Activated CD8-positive, alpha-beta memory T cell treated with anti-CD3 and anti-CD28 coated beads, Interleukin-2, amount 50 U/mL, for 1 hour (primary cell): ENCODE data around the gene PRADC1.
A peak's percentile ranks its signal among the peaks of the same experiment; 100 is the strongest.
"Not testable (repeated sequence)": the region's sequence is repeated elsewhere in the genome, so short reads cannot be mapped to it uniquely, and the experiment has no call there.

Experiments
- DNase-seq: peaks from one replicate; pipeline ENCODE4 v3.0.0-alpha.2; 2020; ENCODE audit errors: extremely low read depth

Gene PRADC1

DNA sequence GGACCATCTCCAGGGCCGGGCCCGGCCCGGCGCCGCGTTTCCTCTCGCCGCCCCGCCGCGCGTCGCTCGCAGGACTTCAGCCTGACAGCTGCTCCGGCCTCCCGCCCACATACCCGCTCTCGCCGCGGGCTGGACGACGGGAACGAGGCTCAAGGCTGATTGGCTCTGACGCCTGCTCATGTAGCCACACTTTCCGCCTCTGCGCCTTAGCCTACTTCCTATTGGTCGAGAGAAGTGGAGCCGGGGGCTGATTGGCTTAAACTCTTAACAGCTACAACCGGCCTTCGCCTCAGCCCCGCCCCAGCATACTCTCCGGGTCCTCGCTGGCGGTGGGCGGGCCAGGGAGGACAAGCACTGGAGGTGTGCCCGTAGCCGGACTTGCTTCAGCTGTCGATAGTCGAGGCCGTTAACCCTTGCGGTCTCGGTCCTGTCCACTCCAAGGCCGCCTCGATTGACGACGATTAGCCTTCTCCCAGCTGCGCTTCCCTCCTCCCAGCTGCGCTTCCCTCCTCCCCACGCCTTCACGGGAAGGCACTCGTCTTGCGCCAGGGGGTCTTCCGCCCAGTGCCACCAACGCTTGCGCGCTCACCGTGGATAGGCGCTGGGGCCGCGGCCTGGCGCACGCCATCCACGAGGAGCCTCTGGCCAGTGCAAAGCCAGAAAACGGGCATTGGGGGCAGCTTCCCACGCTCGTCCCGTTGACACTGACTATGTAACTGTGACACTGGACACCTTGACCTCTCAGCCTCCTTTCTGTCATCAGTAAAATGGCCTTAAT, at the start of gene PRADC1:
Gene PRADC1 (minus strand): TSS at position 86 of the 778 bp plus-strand sequence. CDS start 79 bp downstream, at position 7.
- peak; percentile 92 for DNase-seq

GRCh38 chr2:73281244-73281643, 48.2 kb upstream of the PRADC1 start:
- no peak for DNase-seq

- no peak for DNase-seq
Measured at GRCh38 chr2:73279852-73280251, 46.8 kb upstream of the PRADC1 start.

- no peak for DNase-seq
Measured at GRCh38 chr2:73272270-73272669, 39.2 kb upstream of the PRADC1 start.

DNA sequence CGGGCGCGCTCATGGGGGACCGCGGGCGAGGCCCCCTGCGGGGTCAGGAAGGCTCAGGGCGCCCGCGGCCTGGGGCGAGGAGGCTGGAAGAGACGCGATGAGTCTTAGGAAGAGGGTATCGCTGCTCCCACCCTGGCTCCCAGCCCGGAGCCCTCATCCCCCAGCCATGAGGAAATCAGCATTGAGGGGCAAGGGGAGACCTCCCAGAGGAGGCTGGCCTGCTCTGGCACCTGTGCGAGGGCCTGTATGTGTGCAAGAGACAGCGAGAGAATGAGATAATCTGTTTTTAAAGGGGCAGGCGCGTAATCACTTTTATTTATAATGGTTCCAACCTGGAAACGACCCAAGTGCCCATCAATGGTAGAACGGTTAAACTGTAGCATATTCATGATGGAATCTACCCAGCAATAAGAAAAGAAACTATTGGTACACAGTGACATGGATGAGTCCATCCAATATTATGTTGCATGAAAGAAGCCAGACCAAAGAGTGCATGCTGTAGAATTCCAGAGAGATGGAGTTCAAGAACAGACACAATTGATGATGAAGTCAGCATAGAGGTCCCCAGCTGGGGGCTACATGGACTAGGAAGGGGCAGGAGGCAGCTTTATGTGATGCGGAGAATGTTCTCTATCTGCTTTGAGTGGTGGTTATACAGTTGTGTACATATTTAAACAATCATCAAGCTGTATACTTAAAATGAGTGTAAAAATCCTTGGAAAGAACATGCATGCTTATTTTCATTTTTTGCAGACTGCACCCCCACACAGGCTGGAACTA, 36.8 kb upstream of the PRADC1 start:
- no peak for DNase-seq

DNA sequence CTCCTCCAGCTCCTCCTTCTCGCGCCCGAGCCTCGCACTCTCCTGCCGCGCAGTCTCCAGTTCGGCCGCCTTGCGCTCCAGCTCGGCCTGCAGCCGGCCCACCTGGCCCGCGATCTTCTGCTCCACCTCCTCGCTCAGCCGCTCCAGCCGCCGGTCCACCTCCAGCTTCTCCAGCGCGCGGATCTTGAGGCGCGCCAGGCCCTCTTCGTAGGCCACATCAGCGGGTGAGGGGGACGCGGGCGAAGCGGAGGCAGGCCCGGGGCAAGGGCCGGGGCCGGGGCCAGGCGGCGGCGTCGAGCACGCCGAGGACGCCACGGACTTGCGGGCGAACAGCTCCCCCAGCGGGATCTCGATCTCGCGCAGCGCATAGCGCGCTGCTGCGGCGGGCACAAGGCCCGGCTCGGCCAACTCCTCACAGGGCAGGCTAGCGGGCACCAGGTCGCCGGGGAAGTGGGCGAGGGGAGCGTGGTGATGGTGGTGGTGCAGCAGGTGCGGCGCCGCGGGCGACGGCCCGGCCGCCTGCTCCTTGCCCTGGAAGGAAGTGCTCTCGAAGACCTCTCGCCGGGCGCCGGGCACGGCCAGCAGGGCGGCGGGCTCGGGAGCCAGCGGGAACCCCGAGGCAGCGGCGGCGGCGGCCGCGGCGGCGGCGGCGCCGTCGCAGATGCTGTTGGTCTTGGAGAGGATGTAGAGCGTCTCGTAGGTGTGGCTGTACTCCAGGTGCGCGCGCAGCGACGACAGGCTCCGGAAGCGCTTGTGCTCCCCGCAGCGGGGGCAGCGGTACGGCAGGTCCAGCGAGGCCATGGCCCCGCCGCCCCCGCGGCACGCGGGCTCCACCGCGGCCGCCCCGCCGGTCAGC, 36.0 kb upstream of the PRADC1 start:
- peak; percentile 49 for DNase-seq

GRCh38 chr2:73268366-73268829, 35.4 kb upstream of the PRADC1 start:
- DNase-seq, result no peak

- DNase-seq, result no peak
Measured at GRCh38 chr2:73267008-73267407, 34.0 kb upstream of the PRADC1 start.

- no peak for DNase-seq
Measured at GRCh38 chr2:73266061-73266901, 33.2 kb upstream of the PRADC1 start.

GRCh38 chr2:73265298-73266060, 32.4 kb upstream of the PRADC1 start:
- DNase-seq, result no peak

DNA sequence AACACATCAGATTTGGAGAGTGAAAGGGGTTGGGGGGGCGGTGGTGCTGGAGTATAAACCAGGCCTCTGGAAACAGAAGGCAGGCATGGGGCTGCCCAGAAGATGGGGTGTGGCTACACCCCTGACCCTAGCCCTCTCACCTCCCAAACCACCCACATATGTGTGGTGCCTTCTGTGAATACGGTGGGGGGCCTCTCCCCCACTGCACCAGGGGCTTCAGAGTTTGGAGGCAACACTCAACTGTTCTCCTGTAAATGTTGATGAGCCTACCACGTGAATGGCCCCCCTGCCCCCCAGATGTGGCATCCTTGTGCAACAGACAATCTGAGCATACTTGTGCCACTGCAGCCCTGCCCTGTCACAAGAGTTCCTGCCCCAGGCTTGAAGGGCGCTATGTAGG, 31.7 kb upstream of the PRADC1 start:
- DNase-seq, result no peak

DNA sequence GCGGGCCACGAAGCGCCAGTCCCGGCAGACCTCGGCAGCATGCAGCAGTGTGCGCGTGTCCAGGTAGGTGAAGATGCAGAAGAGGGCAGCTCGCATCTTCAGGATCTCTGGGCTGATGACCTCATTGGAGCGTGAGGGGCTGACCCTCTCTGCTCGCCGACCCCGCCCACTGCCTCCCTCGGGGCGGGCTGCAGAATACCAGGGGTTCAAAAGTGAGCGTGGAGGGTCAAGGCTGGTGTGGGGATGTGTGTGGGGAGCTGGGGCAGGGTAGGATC, 31.2 kb upstream of the PRADC1 start:
- DNase-seq, result no peak

DNA sequence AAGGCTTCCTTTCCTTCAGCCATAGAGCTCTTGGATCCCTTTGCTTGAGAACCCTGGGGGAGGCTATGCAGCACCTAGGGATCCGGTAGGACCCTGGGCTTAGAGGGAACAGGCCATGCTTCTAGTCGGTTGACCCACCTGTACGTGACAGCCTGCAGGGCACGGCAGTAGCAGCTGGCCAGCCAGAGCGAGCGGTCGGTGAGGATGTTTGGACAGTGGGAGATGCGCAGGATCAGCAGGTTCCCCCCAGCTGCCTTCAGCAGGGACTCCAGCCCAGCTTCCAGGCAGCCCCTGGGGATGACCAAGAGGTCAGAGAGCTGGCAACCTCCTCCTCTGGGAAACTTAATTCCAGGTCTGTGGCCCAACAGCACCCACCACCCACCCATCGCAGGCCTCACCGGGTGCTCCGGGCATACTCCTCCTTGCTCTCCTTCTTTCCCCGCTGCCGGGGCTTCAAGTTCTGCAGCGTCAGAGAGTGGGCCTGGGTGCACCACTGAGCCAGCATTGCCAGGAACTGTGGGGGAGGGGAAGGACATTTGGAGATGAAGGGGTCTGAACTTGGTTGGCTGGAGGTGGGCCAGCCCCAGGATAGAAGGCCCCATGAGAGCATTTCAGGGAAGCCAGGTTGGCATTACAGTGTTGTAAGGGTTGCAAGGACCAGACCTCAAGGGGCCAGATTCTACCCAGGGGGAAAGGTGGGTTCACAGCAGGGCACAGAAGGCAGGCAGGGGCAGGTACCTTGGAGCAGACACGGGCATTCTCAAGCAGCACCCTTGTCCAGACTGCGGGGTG, 30.7 kb upstream of the PRADC1 start:
- DNase-seq, result no peak

DNA sequence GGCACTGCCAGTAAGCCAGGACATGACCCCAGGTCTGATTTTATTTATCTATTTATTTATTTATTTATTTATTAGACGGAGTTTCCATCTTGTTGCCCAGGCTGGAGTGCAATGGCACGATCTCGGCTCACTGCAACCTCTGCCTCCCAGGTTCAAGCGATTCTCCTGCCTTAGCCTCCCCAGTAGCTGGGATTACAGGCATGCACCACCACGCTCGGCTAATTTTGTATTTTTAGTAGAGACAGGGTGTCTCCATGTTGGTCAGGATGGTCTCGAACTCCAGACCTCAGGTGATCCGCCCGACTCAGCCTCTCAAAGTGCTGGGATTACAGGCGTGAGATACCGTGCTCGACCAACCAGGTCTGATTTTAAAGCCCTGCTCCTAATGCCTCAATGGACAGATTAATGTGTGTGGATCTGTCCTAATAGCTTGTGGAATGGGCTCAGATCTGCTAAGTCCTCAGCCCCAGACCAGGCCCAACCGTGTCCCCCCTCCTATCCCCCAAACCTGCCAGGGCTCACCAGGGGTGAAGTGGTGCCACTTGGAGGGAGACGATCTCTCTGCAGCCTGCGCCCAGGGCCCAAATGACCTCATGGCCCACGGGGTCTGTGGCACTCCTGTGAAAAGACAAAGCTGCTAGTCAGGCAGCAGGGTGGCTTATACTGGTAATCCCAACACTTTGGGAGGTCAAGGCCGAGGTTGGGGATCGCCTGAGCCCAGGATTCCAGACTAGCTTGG, 29.8 kb upstream of the PRADC1 start:
- DNase-seq, result not testable (repeated sequence)

- DNase-seq, result no peak
Measured at GRCh38 chr2:73262108-73262651, 29.1 kb upstream of the PRADC1 start.

GRCh38 chr2:73260338-73260984, 27.4 kb upstream of the PRADC1 start:
- DNase-seq, result no peak

DNA sequence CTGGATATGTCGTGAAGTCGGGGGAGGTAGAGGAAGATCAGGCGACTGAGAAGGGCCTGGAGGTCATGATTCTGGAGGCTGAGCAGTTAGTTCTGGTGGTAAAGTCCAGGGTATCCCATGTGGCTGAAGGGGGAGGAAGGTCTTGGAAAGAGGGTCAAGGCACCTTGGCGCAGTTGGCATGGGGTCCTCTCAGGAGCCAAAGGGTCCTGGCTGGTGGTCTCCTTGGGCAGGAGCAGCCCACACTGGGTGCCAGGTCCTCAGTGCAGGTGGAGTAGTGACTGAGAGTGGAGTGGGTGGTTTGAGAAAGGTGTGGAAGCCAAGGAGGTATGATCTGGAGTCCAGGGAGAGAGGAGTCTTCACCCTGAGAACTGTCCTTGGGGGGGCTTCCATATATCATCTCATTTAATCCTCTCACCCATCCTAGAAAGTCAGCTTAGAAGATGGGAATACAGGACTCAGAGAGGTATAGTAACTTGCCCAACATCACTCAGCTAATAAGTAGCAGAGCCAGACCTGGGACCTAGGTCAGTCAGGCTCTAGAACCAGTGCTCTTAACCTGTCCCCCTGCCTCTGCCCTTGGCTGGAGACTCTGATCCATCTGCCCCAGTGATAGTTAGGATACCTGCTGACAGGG, 26.8 kb upstream of the PRADC1 start:
- no peak for DNase-seq

DNA sequence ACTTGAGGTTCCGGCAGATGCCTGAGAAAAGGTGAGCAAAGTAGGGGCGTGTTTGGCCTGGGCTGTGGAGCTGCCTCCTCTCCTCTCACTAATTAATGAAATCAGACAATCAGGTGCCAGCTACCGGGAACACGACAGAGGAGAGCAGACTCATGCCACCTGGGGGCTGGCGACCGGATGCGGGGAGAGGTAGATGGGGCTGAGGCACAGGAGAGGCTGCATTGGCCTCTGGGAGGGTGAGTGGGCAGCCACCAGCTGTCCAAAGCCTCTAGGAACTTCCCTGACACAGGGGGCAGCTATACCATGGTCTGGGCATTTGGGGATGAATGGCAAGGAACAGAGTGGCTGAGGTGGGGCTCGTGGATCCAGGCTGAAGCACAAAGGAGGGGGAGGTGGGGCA, 26.2 kb upstream of the PRADC1 start:
- DNase-seq, result no peak
